ENCODE measurements around the gene OPRL1. TPM values are rescaled to one million over a fixed set of nuclear protein-coding genes. Genes with fewer than 3 reads are reported as not detected.
A peak's percentile ranks its signal among the peaks of the same experiment; 100 is the strongest.
"Not testable (repeated sequence)": the region's sequence is repeated elsewhere in the genome, so short reads cannot be mapped to it uniquely, and the experiment has no call there.

Gene OPRL1
- total RNA-seq, 1 donor from 2014 or later: 0.06 TPM

GRCh38 chr20:64083378-64083803 is 3.5 kb downstream of the OPRL1 start:
- peak; percentile 45 for TF ChIP-seq CTCF (conservative IDR thresholded peaks at IDR 0.05; ENCODE audit: low read depth, low read length)
- no peak for DNase-seq (ENCODE audit: low read depth)
- peak overlapping the region; percentile 45 for H3K4me3 ChIP-seq (ENCODE audit: low read depth, low read length)

- no peak for TF ChIP-seq CTCF (conservative IDR thresholded peaks at IDR 0.05; ENCODE audit: low read depth, low read length)
- H3K4me3 ChIP-seq (ENCODE audit: low read depth, low read length): peak within 1 kb of the TSS; percentile 45
- DNase-seq (ENCODE audit: low read depth): no peak
Observed at GRCh38 chr20:64083804-64084684, 4.2 kb downstream of the OPRL1 start, which contains the start of gene LKAAEAR1. Gene LKAAEAR1, minus strand, starts transcription at chr20:64084398. Its CDS starts 179 bp downstream, at chr20:64084219.

- no peak for DNase-seq (ENCODE audit: low read depth)
- H3K4me3 ChIP-seq (ENCODE audit: low read depth, low read length): no peak overlapping the region
- TF ChIP-seq CTCF (conservative IDR thresholded peaks at IDR 0.05; ENCODE audit: low read depth, low read length): no peak
Observed at GRCh38 chr20:64084685-64085152, 4.8 kb downstream of the OPRL1 start.

- DNase-seq (ENCODE audit: low read depth): no peak
- H3K4me3 ChIP-seq (ENCODE audit: low read depth, low read length): no peak overlapping the region
- no peak for TF ChIP-seq CTCF (conservative IDR thresholded peaks at IDR 0.05; ENCODE audit: low read depth, low read length)
Observed at GRCh38 chr20:64086801-64087200, 6.9 kb downstream of the OPRL1 start.

- H3K4me3 ChIP-seq (ENCODE audit: low read depth, low read length): not testable (repeated sequence)
Observed at GRCh38 chr20:64087226-64087825, 7.4 kb downstream of the OPRL1 start.

GRCh38 chr20:64088586-64088985 is 8.7 kb downstream of the OPRL1 start:
- DNase-seq (ENCODE audit: low read depth); H3K4me3 ChIP-seq (ENCODE audit: low read depth, low read length): not testable (repeated sequence)

More at GRCh38 chr20:64087226-64087825, 7.4 kb downstream of the OPRL1 start:
- not testable (repeated sequence) for DNase-seq (ENCODE audit: low read depth)

GRCh38 chr20:64090165-64090564 is 10.3 kb downstream of the OPRL1 start:
- no peak for DNase-seq (ENCODE audit: low read depth)
- TF ChIP-seq CTCF (conservative IDR thresholded peaks at IDR 0.05; ENCODE audit: low read depth, low read length): no peak
- H3K4me3 ChIP-seq (ENCODE audit: low read depth, low read length): no peak overlapping the region

Data from epithelial cell of proximal tubule (primary cell).